ENCODE data around the gene PDLIM1.
"Not testable (repeated sequence)": the region's sequence is repeated elsewhere in the genome, so short reads cannot be mapped to it uniquely, and the experiment has no call there.

The PDLIM1 gene

GRCh38 chr10:95211606-95212279, 79.1 kb downstream of the PDLIM1 start:
- no peak for DNase-seq (ENCODE audit: low read depth in 1 of 2, low spot score in 1 of 2)

GRCh38 chr10:95209509-95210127, 81.2 kb downstream of the PDLIM1 start:
- no peak for DNase-seq (ENCODE audit: low read depth in 1 of 2, low spot score in 1 of 2)

- DNase-seq (ENCODE audit: low read depth in 1 of 2, low spot score in 1 of 2), result no peak
These were observed 82.0 kb downstream of the PDLIM1 start for GRCh38 chr10:95208702-95209391.

- not testable (repeated sequence) for DNase-seq (ENCODE audit: low read depth in 1 of 2, low spot score in 1 of 2)
These were observed 87.9 kb downstream of the PDLIM1 start for GRCh38 chr10:95202865-95203264.

GRCh38 chr10:95201736-95202135, 89.1 kb downstream of the PDLIM1 start:
- DNase-seq (ENCODE audit: low read depth in 1 of 2, low spot score in 1 of 2), result no peak

GRCh38 chr10:95196046-95196445, 94.8 kb downstream of the PDLIM1 start:
- DNase-seq (ENCODE audit: low read depth in 1 of 2, low spot score in 1 of 2), result no peak

GRCh38 chr10:95193944-95194343, 96.9 kb downstream of the PDLIM1 start, which contains the start of gene ACSM6:
ACSM6 (plus strand) TSS chr10:95194238; CDS start chr10:95194486, 248 bp downstream.
- no peak for DNase-seq (ENCODE audit: low read depth in 1 of 2, low spot score in 1 of 2)

- no peak for DNase-seq (ENCODE audit: low read depth in 1 of 2, low spot score in 1 of 2)
These were observed 102.2 kb downstream of the PDLIM1 start for GRCh38 chr10:95188593-95188992.

GRCh38 chr10:95187617-95188016, 103.2 kb downstream of the PDLIM1 start:
- DNase-seq (ENCODE audit: low read depth in 1 of 2, low spot score in 1 of 2), result no peak
